ENCODE results near the gene FAM168B. TPM values are rescaled to one million over a fixed set of nuclear protein-coding genes. Genes with fewer than 3 reads are reported as not detected.

The FAM168B gene
- 74.4 TPM for polyA plus RNA-seq (2013, experiment 1 of 2)
- 74.1 TPM for polyA plus RNA-seq (2013, experiment 2 of 2)

DNA sequence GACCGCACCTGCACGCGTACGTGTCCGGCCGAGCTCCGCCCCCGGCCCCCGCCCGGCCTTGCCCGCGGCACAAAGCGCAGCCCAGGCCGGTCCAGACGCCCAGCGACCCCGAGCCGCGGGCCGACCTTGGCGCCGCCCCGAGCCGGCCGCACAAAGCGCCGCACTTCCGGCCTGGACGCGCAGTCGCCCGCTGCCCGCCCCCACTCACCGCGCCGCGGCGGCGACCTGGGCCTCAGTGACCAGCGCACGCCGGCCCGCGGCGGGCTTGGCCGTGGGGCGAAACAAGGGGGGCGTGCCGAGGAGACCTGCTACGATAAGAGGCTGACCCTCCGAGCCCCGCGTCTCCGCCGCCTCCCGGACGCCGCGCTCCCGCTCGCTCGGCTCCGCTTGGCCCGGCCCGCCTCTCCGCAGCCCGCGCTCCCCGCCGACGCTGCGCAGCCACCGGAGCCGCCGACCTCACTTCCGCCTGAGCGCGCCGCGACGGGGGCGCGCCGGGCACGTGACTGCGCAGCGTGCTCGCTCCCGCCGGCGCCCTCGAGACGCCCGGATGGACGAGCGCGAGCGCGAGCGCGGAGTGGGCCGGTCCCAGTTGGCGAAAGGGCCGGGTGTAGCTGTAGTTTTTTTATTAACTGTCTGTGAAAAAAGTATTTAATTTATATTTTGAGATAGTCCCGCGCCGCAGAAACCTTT is at the start of gene FAM168B:
TSS of gene FAM168B (minus strand) at position 455 of the 690 bp plus-strand sequence. CDS start 10,814 bp downstream, outside the sequence.
- H3K27me3 ChIP-seq (ENCODE audit: insufficient read depth, low read length, poor library complexity): no peaks in the 10 kb centered on the region
- peak within 1 kb of the TSS; percentile 99 for H3K56ac ChIP-seq (ENCODE audit: low read length)
- peaks cover under 1% of the 10 kb centered on the region for H3K36me3 ChIP-seq (ENCODE audit: control insufficient read depth, insufficient read depth, low read length)
- H3K18ac ChIP-seq (ENCODE audit: low read length): peak within 1 kb of the TSS; percentile 96
- no peak within 1 kb of the TSS for H3K23ac ChIP-seq (ENCODE audit: low read length)
- WGBS (ENCODE audit: extremely low coverage, insufficient coverage, low lambda C conversion rate): no CpG with 5 or more reads among the region's 107 CpGs
- H3K4ac ChIP-seq (ENCODE audit: low read depth, low read length): peak within 1 kb of the TSS; percentile 85
- H4K5ac ChIP-seq (ENCODE audit: low read length): no peak within 1 kb of the TSS
- peak within 1 kb of the TSS; percentile 85 for H3K9ac ChIP-seq (ENCODE audit: low read length)
- no peaks in the 10 kb centered on the region for H3K4me1 ChIP-seq (ENCODE audit: control insufficient read depth, low read depth, low read length)
- no peaks in the 10 kb centered on the region for H3K79me1 ChIP-seq (ENCODE audit: low read length)
- H2BK5ac ChIP-seq (ENCODE audit: low read length): no peak within 1 kb of the TSS
- no peak within 1 kb of the TSS for H2BK120ac ChIP-seq (ENCODE audit: low read depth, low read length)
- H3K4me3 ChIP-seq (ENCODE audit: low read length): peak within 1 kb of the TSS; percentile 86
- H3K27ac ChIP-seq (ENCODE audit: low read depth, low read length): peak within 1 kb of the TSS; percentile 99
- no peak within 1 kb of the TSS for H2AK5ac ChIP-seq (ENCODE audit: low read length)
- no peak within 1 kb of the TSS for H2BK15ac ChIP-seq (replicated peaks; ENCODE audit: low read depth)
- peak within 1 kb of the TSS; percentile 39 for H4K8ac ChIP-seq (ENCODE audit: low read depth, low read length)
- H3K79me2 ChIP-seq (ENCODE audit: control insufficient read depth, insufficient read depth, low read length): peaks cover 39% of the 10 kb centered on the region
- peak; percentile 95 for DNase-seq
- peak within 1 kb of the TSS; percentile 41 for H3K4me2 ChIP-seq (ENCODE audit: low read length)

DNA sequence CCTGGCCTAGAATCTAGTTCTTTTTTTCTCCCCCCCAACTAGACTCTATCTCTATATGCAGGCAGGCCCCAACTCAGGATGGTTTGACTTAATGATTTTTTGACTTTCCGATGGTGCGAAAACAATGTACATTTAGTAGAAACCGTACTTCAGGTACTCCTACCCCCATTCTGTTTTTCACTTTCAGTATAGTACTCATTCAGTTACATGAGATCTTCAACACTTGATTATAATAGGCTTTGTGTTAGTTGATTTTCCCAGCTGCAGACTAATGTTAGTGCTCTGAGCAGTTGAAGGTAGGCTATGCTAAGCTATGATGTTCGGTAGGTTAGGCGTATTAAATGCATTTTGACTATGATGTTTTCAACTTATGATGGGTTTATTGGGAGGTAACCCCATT is 49.6 kb upstream of the FAM168B start:
- no peak overlapping the region for H3K18ac ChIP-seq (ENCODE audit: low read length)
- no peak overlapping the region for H2BK15ac ChIP-seq (replicated peaks; ENCODE audit: low read depth)
- H3K56ac ChIP-seq (ENCODE audit: low read length): no peak overlapping the region
- H2AK5ac ChIP-seq (ENCODE audit: low read length): no peak overlapping the region
- no peak overlapping the region for H2BK5ac ChIP-seq (ENCODE audit: low read length)
- H3K27ac ChIP-seq (ENCODE audit: low read depth, low read length): no peak overlapping the region
- H3K4ac ChIP-seq (ENCODE audit: low read depth, low read length): no peak overlapping the region
- peaks cover 21% of the 10 kb centered on the region for H3K79me1 ChIP-seq (ENCODE audit: low read length)
- H4K5ac ChIP-seq (ENCODE audit: low read length): no peak overlapping the region
- no peak overlapping the region for H3K4me2 ChIP-seq (ENCODE audit: low read length)
- no CpG with 5 or more reads among the region's 5 CpGs for whole genome bisulfite sequencing (ENCODE audit: extremely low coverage, insufficient coverage, low lambda C conversion rate)
- H2BK120ac ChIP-seq (ENCODE audit: low read depth, low read length): no peak overlapping the region
- peaks cover 7% of the 10 kb centered on the region for H3K79me2 ChIP-seq (ENCODE audit: control insufficient read depth, insufficient read depth, low read length)
- H3K9ac ChIP-seq (ENCODE audit: low read length): no peak overlapping the region
- no peak overlapping the region for H4K8ac ChIP-seq (ENCODE audit: low read depth, low read length)
- H3K27me3 ChIP-seq (ENCODE audit: insufficient read depth, low read length, poor library complexity): no peaks in the 10 kb centered on the region
- peaks cover 12% of the 10 kb centered on the region for H3K36me3 ChIP-seq (ENCODE audit: control insufficient read depth, insufficient read depth, low read length)
- DNase-seq: no peak
- no peaks in the 10 kb centered on the region for H3K4me1 ChIP-seq (ENCODE audit: control insufficient read depth, low read depth, low read length)
- H3K4me3 ChIP-seq (ENCODE audit: low read length): no peak overlapping the region
- H3K23ac ChIP-seq (ENCODE audit: low read length): no peak overlapping the region

GRCh38 chr2:131140581-131140980 is 47.3 kb upstream of the FAM168B start:
- Histone ChIP-seq H3K56ac (ENCODE audit: low read length) (no peak overlapping the region), H4K5ac (ENCODE audit: low read length) (no peak overlapping the region), H3K27me3 (ENCODE audit: insufficient read depth, low read length, poor library complexity) (no peaks in the 10 kb centered on the region), H3K4me2 (ENCODE audit: low read length) (no peak overlapping the region), H2BK120ac (ENCODE audit: low read depth, low read length) (no peak overlapping the region), H2BK15ac (replicated peaks; ENCODE audit: low read depth) (no peak overlapping the region), H3K18ac (ENCODE audit: low read length) (no peak overlapping the region), H3K79me1 (ENCODE audit: low read length) (peaks cover 21% of the 10 kb centered on the region), H3K23ac (ENCODE audit: low read length) (no peak overlapping the region), H2BK5ac (ENCODE audit: low read length) (no peak overlapping the region), H3K79me2 (ENCODE audit: control insufficient read depth, insufficient read depth, low read length) (peaks cover 7% of the 10 kb centered on the region), H3K9ac (ENCODE audit: low read length) (no peak overlapping the region), H3K4me1 (ENCODE audit: control insufficient read depth, low read depth, low read length) (no peaks in the 10 kb centered on the region), H3K36me3 (ENCODE audit: control insufficient read depth, insufficient read depth, low read length) (peaks cover 12% of the 10 kb centered on the region), H3K4ac (ENCODE audit: low read depth, low read length) (no peak overlapping the region), H2AK5ac (ENCODE audit: low read length) (no peak overlapping the region), H3K4me3 (ENCODE audit: low read length) (no peak overlapping the region), H3K27ac (ENCODE audit: low read depth, low read length) (no peak overlapping the region), H4K8ac (ENCODE audit: low read depth, low read length) (no peak overlapping the region)
- no CpG with 5 or more reads among the region's 2 CpGs for WGBS (ENCODE audit: extremely low coverage, insufficient coverage, low lambda C conversion rate)
- no peak for DNase-seq

- Histone ChIP-seq H3K4me2 (ENCODE audit: low read length) (no peak overlapping the region), H2BK5ac (ENCODE audit: low read length) (no peak overlapping the region), H3K79me1 (ENCODE audit: low read length) (peaks cover 2% of the 10 kb centered on the region), H3K18ac (ENCODE audit: low read length) (no peak overlapping the region), H3K56ac (ENCODE audit: low read length) (no peak overlapping the region), H3K4me1 (ENCODE audit: control insufficient read depth, low read depth, low read length) (no peaks in the 10 kb centered on the region), H4K5ac (ENCODE audit: low read length) (no peak overlapping the region), H3K4ac (ENCODE audit: low read depth, low read length) (no peak overlapping the region), H2AK5ac (ENCODE audit: low read length) (no peak overlapping the region), H4K8ac (ENCODE audit: low read depth, low read length) (no peak overlapping the region), H3K4me3 (ENCODE audit: low read length) (no peak overlapping the region), H3K27me3 (ENCODE audit: insufficient read depth, low read length, poor library complexity) (no peaks in the 10 kb centered on the region), H3K79me2 (ENCODE audit: control insufficient read depth, insufficient read depth, low read length) (no peaks in the 10 kb centered on the region), H2BK15ac (replicated peaks; ENCODE audit: low read depth) (no peak overlapping the region), H2BK120ac (ENCODE audit: low read depth, low read length) (no peak overlapping the region), H3K9ac (ENCODE audit: low read length) (no peak overlapping the region), H3K23ac (ENCODE audit: low read length) (no peak overlapping the region), H3K36me3 (ENCODE audit: control insufficient read depth, insufficient read depth, low read length) (peaks cover 9% of the 10 kb centered on the region), H3K27ac (ENCODE audit: low read depth, low read length) (no peak overlapping the region)
- no CpG with 5 or more reads among the region's 8 CpGs for WGBS (ENCODE audit: extremely low coverage, insufficient coverage, low lambda C conversion rate)
- peak; percentile 37 for DNase-seq
Measured at GRCh38 chr2:131132729-131133128, 39.5 kb upstream of the FAM168B start.

GRCh38 chr2:131130298-131130596 is 37.0 kb upstream of the FAM168B start:
- Histone ChIP-seq H2AK5ac (ENCODE audit: low read length) (no peak overlapping the region), H3K18ac (ENCODE audit: low read length) (no peak overlapping the region), H3K4me3 (ENCODE audit: low read length) (no peak overlapping the region), H4K8ac (ENCODE audit: low read depth, low read length) (no peak overlapping the region), H3K27ac (ENCODE audit: low read depth, low read length) (no peak overlapping the region), H3K4ac (ENCODE audit: low read depth, low read length) (no peak overlapping the region), H3K79me2 (ENCODE audit: control insufficient read depth, insufficient read depth, low read length) (no peaks in the 10 kb centered on the region), H3K56ac (ENCODE audit: low read length) (no peak overlapping the region), H3K4me2 (ENCODE audit: low read length) (no peak overlapping the region), H2BK15ac (replicated peaks; ENCODE audit: low read depth) (no peak overlapping the region), H2BK120ac (ENCODE audit: low read depth, low read length) (no peak overlapping the region), H2BK5ac (ENCODE audit: low read length) (no peak overlapping the region), H3K36me3 (ENCODE audit: control insufficient read depth, insufficient read depth, low read length) (peaks cover 9% of the 10 kb centered on the region), H3K79me1 (ENCODE audit: low read length) (peaks cover 2% of the 10 kb centered on the region), H3K23ac (ENCODE audit: low read length) (no peak overlapping the region), H3K27me3 (ENCODE audit: insufficient read depth, low read length, poor library complexity) (no peaks in the 10 kb centered on the region), H4K5ac (ENCODE audit: low read length) (no peak overlapping the region), H3K9ac (ENCODE audit: low read length) (no peak overlapping the region), H3K4me1 (ENCODE audit: control insufficient read depth, low read depth, low read length) (no peaks in the 10 kb centered on the region)
- no CpG with 5 or more reads among the region's 2 CpGs for WGBS (ENCODE audit: extremely low coverage, insufficient coverage, low lambda C conversion rate)
- DNase-seq: no peak

GRCh38 chr2:131127981-131128380 is 34.7 kb upstream of the FAM168B start:
- no peak overlapping the region for H2BK5ac ChIP-seq (ENCODE audit: low read length)
- no peak overlapping the region for H3K27ac ChIP-seq (ENCODE audit: low read depth, low read length)
- no peak overlapping the region for H3K4ac ChIP-seq (ENCODE audit: low read depth, low read length)
- peaks cover 12% of the 10 kb centered on the region for H3K79me1 ChIP-seq (ENCODE audit: low read length)
- no peak overlapping the region for H2AK5ac ChIP-seq (ENCODE audit: low read length)
- H3K9ac ChIP-seq (ENCODE audit: low read length): no peak overlapping the region
- H3K36me3 ChIP-seq (ENCODE audit: control insufficient read depth, insufficient read depth, low read length): peaks cover 7% of the 10 kb centered on the region
- H3K27me3 ChIP-seq (ENCODE audit: insufficient read depth, low read length, poor library complexity): no peaks in the 10 kb centered on the region
- no peak overlapping the region for H4K5ac ChIP-seq (ENCODE audit: low read length)
- H3K18ac ChIP-seq (ENCODE audit: low read length): no peak overlapping the region
- DNase-seq: no peak
- no peak overlapping the region for H3K4me3 ChIP-seq (ENCODE audit: low read length)
- no peak overlapping the region for H2BK120ac ChIP-seq (ENCODE audit: low read depth, low read length)
- H2BK15ac ChIP-seq (replicated peaks; ENCODE audit: low read depth): no peak overlapping the region
- no peak overlapping the region for H3K4me2 ChIP-seq (ENCODE audit: low read length)
- H3K23ac ChIP-seq (ENCODE audit: low read length): no peak overlapping the region
- no peaks in the 10 kb centered on the region for H3K4me1 ChIP-seq (ENCODE audit: control insufficient read depth, low read depth, low read length)
- WGBS (ENCODE audit: extremely low coverage, insufficient coverage, low lambda C conversion rate): no CpG with 5 or more reads among the region's 3 CpGs
- no peak overlapping the region for H3K56ac ChIP-seq (ENCODE audit: low read length)
- no peak overlapping the region for H4K8ac ChIP-seq (ENCODE audit: low read depth, low read length)
- peaks cover 9% of the 10 kb centered on the region for H3K79me2 ChIP-seq (ENCODE audit: control insufficient read depth, insufficient read depth, low read length)

All from mesendoderm (in vitro differentiated cells).